K562 (cell line): ENCODE data around the gene MTMR4. TPM values are rescaled to one million over a fixed set of nuclear protein-coding genes. Genes with fewer than 3 reads are reported as not detected.

Experiments
- ARID1B ChIP-seq: fragments of 450-650 bp; IDR thresholded peaks from 2 replicates; pipeline ENCODE4 v1.6.1; 2016; ENCODE audit warnings: antibody characterized with exemption, mild to moderate bottlenecking, inconsistent platforms
- CEBPG ChIP-seq, 3 experiments: fragments of 200-800 bp in 1 of 3; sonication (Bioruptor generic) in 1 of 3; sonication (generic) in 1 of 3; formaldehyde crosslinking in 1 of 3; IDR thresholded peaks in 2 of 3; conservative IDR thresholded peaks in 1 of 3; 2 replicates each; pipeline versions ENCODE4 v1.6.1 to v1.8.0; 2016 to 2022; ENCODE audit warnings: missing compliant biosample characterization in 2 of 3, missing genetic modification characterization in 2 of 3, mild to moderate bottlenecking in 1 of 3, missing genetic modification reagents in 1 of 3
- CHCHD3 ChIP-seq: fragments of 250-450 bp; sonication (Bioruptor Pico); IDR thresholded peaks from 2 replicates; pipeline ENCODE4 v2.1.2; 2022; ENCODE audit warnings: mild to moderate bottlenecking
- NFIX ChIP-seq: fragments of 250-450 bp; sonication (Bioruptor Pico); IDR thresholded peaks from 2 replicates; pipeline ENCODE4 v1.4.0; 2020; ENCODE audit warnings: low read depth, mild to moderate bottlenecking, moderate library complexity
- SMARCA4 ChIP-seq: fragments of 450-650 bp; IDR thresholded peaks from 2 replicates; pipeline ENCODE4 v1.6.1; 2016
- SRSF9 ChIP-seq: fragments of 200-400 bp; formaldehyde crosslinking; IDR thresholded peaks from 2 replicates; pipeline ENCODE4 v1.6.1; 2017; ENCODE audit warnings: low read depth, low read length, borderline replicate concordance
- YY1 ChIP-seq, 3 experiments: IDR thresholded peaks; 2 replicates each; pipeline ENCODE4 v1.6.1; 2011; ENCODE audit warnings: low read length in 2 of 3, mild to moderate bottlenecking in 2 of 3, moderate library complexity in 2 of 3, borderline replicate concordance in 1 of 3, control low read depth in 1 of 3, low read depth in 1 of 3; ENCODE audit not compliant: insufficient read depth in 3 of 3, insufficient replicate concordance in 2 of 3, control insufficient read depth in 1 of 3, insufficient read length in 1 of 3; ENCODE audit errors: extremely low read depth in 1 of 3
- ZC3H4 ChIP-seq: sonication (generic); formaldehyde crosslinking; IDR thresholded peaks from 2 replicates; pipeline ENCODE4 v1.9.0; 2021; ENCODE audit warnings: missing genetic modification reagents, borderline replicate concordance
- ZNF165 ChIP-seq: fragments of 250-450 bp; sonication (Bioruptor Pico); IDR thresholded peaks from 2 replicates; pipeline ENCODE4 v1.4.0; 2020; ENCODE audit warnings: borderline replicate concordance
- ZNF707 ChIP-seq: fragments of 250-450 bp; sonication (Bioruptor Pico); conservative IDR thresholded peaks from 2 replicates; pipeline ENCODE4 v1.8.0; 2022; ENCODE audit warnings: inconsistent platforms, mild to moderate bottlenecking, moderate library complexity
- ZNF740 ChIP-seq, 3 experiments: fragments of 200-800 bp in 1 of 3; sonication (Bioruptor generic) in 1 of 3; sonication (generic) in 1 of 3; formaldehyde crosslinking in 1 of 3; IDR thresholded peaks; 2 replicates each; pipeline versions ENCODE4 v1.6.1 to v1.8.0; 2016 to 2022; ENCODE audit warnings: mild to moderate bottlenecking in 2 of 3, missing compliant biosample characterization in 2 of 3, missing genetic modification characterization in 2 of 3, missing genetic modification reagents in 1 of 3
- polyA plus RNA-seq, 8 experiments: library from polyadenylated mRNA; depleted of rRNA in 4 of 8; stranded (reverse) in 5 of 8; unstranded in 3 of 8; fragments of >200 nt; fragmentation: Nextera tagmentation in 2 of 8; fragmentation: Illumina TruSeq in 1 of 8; extraction: Ambion mirVana in 2 of 8; extraction: Trizol in 1 of 8; gene quantifications; 2 replicates each; pipeline versions ENCODE4 v1.2.1 to v1.2.3, GENCODE V29; 2011 to 2014; ENCODE audit warnings: inconsistent platforms in 1 of 8, missing spikeins in 1 of 8
- total RNA-seq, 7 experiments: library from RNA; depleted of rRNA in 6 of 7; stranded (reverse); fragments of >200 nt in 6 of 7; fragmentation: Illumina TruSeq in 2 of 7; extraction: Trizol in 2 of 7; gene quantifications; 2 replicates each; pipeline versions ENCODE4 v1.2.1 to v1.2.3, GENCODE V29; 2011 to 2021; ENCODE audit warnings: low replicate concordance in 1 of 7
- TF ChIP-seq, protein P1 (sequence below): fragments of 250-450 bp; sonication (Bioruptor Pico); IDR thresholded peaks from 2 replicates; pipeline ENCODE4 v1.4.0; 2020; ENCODE audit warnings: mild to moderate bottlenecking
- TF ChIP-seq, protein P2 (sequence below), 3 experiments: IDR thresholded peaks in 2 of 3; conservative IDR thresholded peaks in 1 of 3; 2 replicates each; pipeline ENCODE4 v1.5.1; 2011 to 2012; ENCODE audit warnings: low read length in 3 of 3, mild to moderate bottlenecking in 3 of 3, control low read depth in 2 of 3, improper control_type of control experiment in 1 of 3, inconsistent platforms in 1 of 3, low read depth in 1 of 3, mixed read lengths in 1 of 3, moderate library complexity in 1 of 3; ENCODE audit not compliant: insufficient read depth in 2 of 3

Gene MTMR4
- total and polyA plus RNA-seq, 9 of the 15 experiments (the other 6 are each of a cell fraction or from before 2014, with no cell fraction given) = 8.8 to 45.7 (median 28.7) TPM

DNA sequence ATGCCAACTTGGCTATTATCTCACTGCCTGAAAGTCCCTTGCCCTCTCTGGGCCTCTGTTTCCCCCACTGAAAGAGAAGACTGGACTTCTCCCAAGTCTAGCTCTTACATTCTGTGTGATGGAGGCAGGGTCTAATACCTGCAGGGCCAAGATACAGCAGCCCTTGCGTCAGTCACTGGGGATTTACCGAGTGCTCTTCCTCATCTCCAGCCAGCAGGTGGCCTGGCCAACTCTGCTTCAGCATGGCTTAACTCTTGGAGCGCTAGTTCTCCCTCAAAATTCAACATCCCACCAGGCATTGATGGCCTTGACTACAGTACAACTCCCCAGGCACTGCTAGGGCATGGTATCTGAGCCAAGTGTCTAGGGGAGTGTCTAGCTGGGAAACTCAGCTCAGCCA lies 19.9 kb upstream of the MTMR4 start (continued):
- 0 out of 2 replicates have a peak, but pooled peaks have one; percentile 0 for TF ChIP-seq ARID1B
- TF ChIP-seq ZC3H4 (CRISPR knock-in tag) = no peak
- TF ChIP-seq, protein P1, sequence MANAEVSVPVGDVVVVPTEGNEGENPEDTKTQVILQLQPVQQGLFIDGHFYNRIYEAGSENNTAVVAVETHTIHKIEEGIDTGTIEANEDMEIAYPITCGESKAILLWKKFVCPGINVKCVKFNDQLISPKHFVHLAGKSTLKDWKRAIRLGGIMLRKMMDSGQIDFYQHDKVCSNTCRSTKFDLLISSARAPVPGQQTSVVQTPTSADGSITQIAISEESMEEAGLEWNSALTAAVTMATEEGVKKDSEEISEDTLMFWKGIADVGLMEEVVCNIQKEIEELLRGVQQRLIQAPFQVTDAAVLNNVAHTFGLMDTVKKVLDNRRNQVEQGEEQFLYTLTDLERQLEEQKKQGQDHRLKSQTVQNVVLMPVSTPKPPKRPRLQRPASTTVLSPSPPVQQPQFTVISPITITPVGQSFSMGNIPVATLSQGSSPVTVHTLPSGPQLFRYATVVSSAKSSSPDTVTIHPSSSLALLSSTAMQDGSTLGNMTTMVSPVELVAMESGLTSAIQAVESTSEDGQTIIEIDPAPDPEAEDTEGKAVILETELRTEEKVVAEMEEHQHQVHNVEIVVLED (CRISPR knock-in tag) = no peak
- TF ChIP-seq, protein P2, sequence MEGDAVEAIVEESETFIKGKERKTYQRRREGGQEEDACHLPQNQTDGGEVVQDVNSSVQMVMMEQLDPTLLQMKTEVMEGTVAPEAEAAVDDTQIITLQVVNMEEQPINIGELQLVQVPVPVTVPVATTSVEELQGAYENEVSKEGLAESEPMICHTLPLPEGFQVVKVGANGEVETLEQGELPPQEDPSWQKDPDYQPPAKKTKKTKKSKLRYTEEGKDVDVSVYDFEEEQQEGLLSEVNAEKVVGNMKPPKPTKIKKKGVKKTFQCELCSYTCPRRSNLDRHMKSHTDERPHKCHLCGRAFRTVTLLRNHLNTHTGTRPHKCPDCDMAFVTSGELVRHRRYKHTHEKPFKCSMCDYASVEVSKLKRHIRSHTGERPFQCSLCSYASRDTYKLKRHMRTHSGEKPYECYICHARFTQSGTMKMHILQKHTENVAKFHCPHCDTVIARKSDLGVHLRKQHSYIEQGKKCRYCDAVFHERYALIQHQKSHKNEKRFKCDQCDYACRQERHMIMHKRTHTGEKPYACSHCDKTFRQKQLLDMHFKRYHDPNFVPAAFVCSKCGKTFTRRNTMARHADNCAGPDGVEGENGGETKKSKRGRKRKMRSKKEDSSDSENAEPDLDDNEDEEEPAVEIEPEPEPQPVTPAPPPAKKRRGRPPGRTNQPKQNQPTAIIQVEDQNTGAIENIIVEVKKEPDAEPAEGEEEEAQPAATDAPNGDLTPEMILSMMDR (IDR thresholded peaks at IDR 0.05 in 2 of 3, conservative IDR thresholded peaks at IDR 0.05 in 1 of 3; ENCODE audit: insufficient read depth in 2 of 3, low read depth in 1 of 3, low read length in 3 of 3) = peak in 2 of 3 experiments; percentile 22 to 28; a peak in 3 of 6 replicates
- TF ChIP-seq YY1 (IDR thresholded peaks at IDR 0.05; ENCODE audit: borderline replicate concordance in 1 of 3, control insufficient read depth in 1 of 3, extremely low read depth in 1 of 3, insufficient read depth in 3 of 3, insufficient read length in 1 of 3, insufficient replicate concordance in 2 of 3, low read depth in 1 of 3, low read length in 2 of 3) = no peak
- TF ChIP-seq ZNF165 = no peak
- TF ChIP-seq SRSF9 = no peak
- no peak for TF ChIP-seq NFIX (CRISPR knock-in tag)
- no peak for TF ChIP-seq ZNF707 (CRISPR knock-in tag)
- no peak for TF ChIP-seq ZNF740 (CRISPR knock-in tag; IDR thresholded peaks at IDR 0.05)
- no peak for TF ChIP-seq ZNF740 (tag; IDR thresholded peaks at IDR 0.05)
- peak; percentile 52; the same call in 1 of the 2 replicates for TF ChIP-seq CEBPG (CRISPR knock-in tag; IDR thresholded peaks at IDR 0.05)
- no peak for TF ChIP-seq CEBPG (tag; conservative IDR thresholded peaks at IDR 0.05 in 1 of 2, IDR thresholded peaks at IDR 0.05 in 1 of 2)
- TF ChIP-seq CHCHD3 (CRISPR knock-in tag) = no peak
- TF ChIP-seq SMARCA4 = no peak
- TF ChIP-seq, all 486 proteins: peak for 5
